HepG2 (cell line): ENCODE measurements around the gene MYOM1. TPM values are rescaled to one million over a fixed set of nuclear protein-coding genes. Genes with fewer than 3 reads are reported as not detected.
"Not testable (repeated sequence)": the region's sequence is repeated elsewhere in the genome, so short reads cannot be mapped to it uniquely, and the experiment has no call there.

Source experiments
- ATAC-seq: fragments of 200-7000 bp; cut with Tn5 transposase; 3 replicates; pipeline ENCODE4 v1.9.1; 2020; ENCODE audit warnings: mild to moderate bottlenecking, moderate library complexity
- BruUV-seq: library from RNA; stranded (reverse); fragments of 400-500 nt; replicated peaks from 2 replicates; lab custom pipeline; 2021; lab: Mats Ljungman, UMichigan
- CTCF ChIA-PET: fragments of 300-600 bp; formaldehyde crosslinking; extraction: SDS; loops from one replicate; lab custom pipeline; 2021; ENCODE audit warnings: low total read pairs, inconsistent platforms, low intra/inter-chr PET ratio; lab: Yijun Ruan, JAX
- POLR2A ChIA-PET: fragments of 350-600 bp; sonication (Branson Sonifier 250); formaldehyde crosslinking; loops from one replicate; lab custom pipeline; 2020; ENCODE audit warnings: antibody characterized with exemption, inconsistent platforms; lab: Yijun Ruan, JAX
- DNase-seq: peaks from one replicate; pipeline ENCODE4 v3.0.0-alpha.2; 2015; ENCODE audit warnings: low spot score
- FAIRE-seq: peaks from 3 replicates; lab custom pipeline; 2011; peaks lifted over from hg19 to GRCh38; lab: Jason Lieb, UNC
- H2AFZ ChIP-seq: one replicate; pipeline ENCODE4 v1.6.1; 2011; ENCODE audit warnings: low read length, inconsistent platforms
- H3K27ac ChIP-seq: fragments of 300-600 bp; 3 replicates; pipeline ENCODE4 v1.8.0; 2011; ENCODE audit warnings: mixed run types, mild to moderate bottlenecking, mixed read lengths, low read length, inconsistent platforms; ENCODE audit not compliant: insufficient read depth; ENCODE audit errors: extremely low read length
- H3K27me3 ChIP-seq, 2 experiments: fragments of 200-600 bp in 1 of 2; 2 replicates in 1 of 2; 3 replicates in 1 of 2; pipeline versions ENCODE4 v1.6.0 to v1.8.0; 2011; ENCODE audit warnings: low read length in 2 of 2, mild to moderate bottlenecking in 2 of 2, moderate library complexity in 2 of 2, inconsistent platforms in 1 of 2; ENCODE audit not compliant: insufficient read depth in 2 of 2, control insufficient read depth in 1 of 2
- H3K36me3 ChIP-seq, 2 experiments: fragments of 200-600 bp in 1 of 2; replicated peaks in 1 of 2; 2 replicates in 1 of 2; 3 replicates in 1 of 2; pipeline versions ENCODE4 v1.5.1 to v1.8.0; 2011; ENCODE audit warnings: low read length in 2 of 2, inconsistent platforms in 1 of 2; ENCODE audit not compliant: insufficient read depth in 2 of 2, control insufficient read depth in 1 of 2
- H3K4me1 ChIP-seq: 2 replicates; pipeline ENCODE4 v1.5.1; 2012; ENCODE audit warnings: low read length, inconsistent platforms; ENCODE audit not compliant: insufficient read depth
- H3K4me2 ChIP-seq: 2 replicates; pipeline ENCODE4 v1.6.0; 2011; ENCODE audit warnings: low read depth, low read length, inconsistent platforms
- H3K4me3 ChIP-seq, 3 experiments: fragments of 200-600 bp in 1 of 3; sonication (generic), shearing (Covaris generic) in 1 of 3; replicated peaks in 1 of 3; 2 replicates each; pipeline ENCODE4 v1.5.1; 2011 to 2016; ENCODE audit warnings: low read length in 3 of 3, inconsistent platforms in 2 of 3, low read depth in 2 of 3, mild to moderate bottlenecking in 2 of 3, control low read depth in 1 of 3, mixed read lengths in 1 of 3; ENCODE audit not compliant: insufficient read depth in 1 of 3
- H3K79me2 ChIP-seq: one replicate; pipeline ENCODE4 v1.6.1; 2011; ENCODE audit warnings: low read length, inconsistent platforms; ENCODE audit not compliant: insufficient read depth
- H3K9ac ChIP-seq: 2 replicates; pipeline ENCODE4 v1.6.0; 2011; ENCODE audit warnings: mild to moderate bottlenecking, low read depth, low read length, inconsistent platforms; ENCODE audit not compliant: insufficient read depth
- H3K9me3 ChIP-seq: 2 replicates; pipeline ENCODE4 v1.5.1; 2012; ENCODE audit warnings: mild to moderate bottlenecking, low read length
- H4K20me1 ChIP-seq: 2 replicates; pipeline ENCODE4 v1.6.0; 2011; ENCODE audit warnings: inconsistent platforms, mild to moderate bottlenecking, low read length, moderate library complexity; ENCODE audit not compliant: insufficient read depth
- ARNT ChIP-seq: fragments of 450-650 bp; IDR thresholded peaks from 2 replicates; pipeline ENCODE4 v1.6.1; 2017
- BRCA1 ChIP-seq: sonication (generic); formaldehyde crosslinking; IDR thresholded peaks from 2 replicates; pipeline ENCODE4 v1.4.0; 2020; ENCODE audit warnings: missing genetic modification reagents
- CSRNP1 ChIP-seq: sonication (generic); formaldehyde crosslinking; IDR thresholded peaks from 2 replicates; pipeline ENCODE4 v1.8.1; 2023; ENCODE audit warnings: mild to moderate bottlenecking, missing genetic modification reagents
- FOXC1 ChIP-seq: sonication (generic); formaldehyde crosslinking; IDR thresholded peaks from 2 replicates; pipeline ENCODE4 v1.8.0; 2022; ENCODE audit warnings: mild to moderate bottlenecking, missing genetic modification reagents, borderline replicate concordance
- HOXA3 ChIP-seq: sonication (generic); formaldehyde crosslinking; IDR thresholded peaks from 2 replicates; pipeline ENCODE4 v1.5.0; 2020; ENCODE audit warnings: missing genetic modification reagents
- ISL2 ChIP-seq: sonication (generic); formaldehyde crosslinking; IDR thresholded peaks from 2 replicates; pipeline ENCODE4 v1.5.0; 2020; ENCODE audit warnings: missing genetic modification reagents
- KAT2B ChIP-seq: fragments of 150-350 bp; IDR thresholded peaks from 2 replicates; pipeline ENCODE4 v1.6.1; 2014; ENCODE audit warnings: low read depth, low read length, borderline replicate concordance
- PAF1 ChIP-seq: IDR thresholded peaks from 2 replicates; pipeline ENCODE4 v1.6.1; 2016; ENCODE audit warnings: missing genetic modification reagents, missing compliant biosample characterization
- RXRA ChIP-seq: sonication (generic); formaldehyde crosslinking; IDR thresholded peaks from 2 replicates; pipeline ENCODE4 v1.5.1; 2020; ENCODE audit warnings: missing genetic modification reagents
- SOX13 ChIP-seq, 3 experiments: fragments of 450-650 bp in 1 of 3; sonication (generic) in 1 of 3; formaldehyde crosslinking in 1 of 3; IDR thresholded peaks in 2 of 3; conservative IDR thresholded peaks in 1 of 3; 2 replicates each; pipeline versions ENCODE4 v1.5.0 to v1.6.1; 2016 to 2020; ENCODE audit warnings: antibody characterized with exemption in 1 of 3, mild to moderate bottlenecking in 1 of 3, missing compliant biosample characterization in 1 of 3, missing genetic modification reagents in 1 of 3, moderate library complexity in 1 of 3
- THAP11 ChIP-seq: IDR thresholded peaks from 2 replicates; pipeline ENCODE4 v1.6.1; 2016; ENCODE audit warnings: missing biosample characterization, missing genetic modification reagents
- ZFP90 ChIP-seq: sonication (generic); formaldehyde crosslinking; IDR thresholded peaks from 2 replicates; pipeline ENCODE4 v1.8.0; 2022; ENCODE audit warnings: missing genetic modification reagents, mild to moderate bottlenecking, inconsistent platforms, borderline replicate concordance
- ZMYM3 ChIP-seq: sonication (generic); formaldehyde crosslinking; IDR thresholded peaks from 2 replicates; pipeline ENCODE4 v1.5.1; 2020; ENCODE audit warnings: mild to moderate bottlenecking, missing genetic modification reagents
- ZNF34 ChIP-seq: sonication (generic); formaldehyde crosslinking; IDR thresholded peaks from 2 replicates; pipeline ENCODE4 v1.4.0; 2020; ENCODE audit warnings: mild to moderate bottlenecking, missing genetic modification reagents, borderline replicate concordance
- ZNF629 ChIP-seq: sonication (generic); formaldehyde crosslinking; conservative IDR thresholded peaks from 2 replicates; pipeline ENCODE4 v1.5.0; 2020; ENCODE audit warnings: missing genetic modification reagents
- WGBS: methylation state at CpG from one replicate; pipeline ENCODE4 v1.1.6; 2017; ENCODE audit warnings: low lambda C conversion rate; 5-methylcytosine and 5-hydroxymethylcytosine counted together
- in situ Hi-C: cut with HindIII; loops from 2 replicates; pipeline ENCODE4 v1.10.0; 2017; ENCODE audit warnings: low pct_unique_long_range_greater_than_20kb; ENCODE audit not compliant: extremely low pct_ligation_motif_present
- intact Hi-C: fragments of 100-400 bp; cut with micrococcal nuclease; formaldehyde crosslinking; loops from one replicate; pipeline ENCODE4 v1.10.0; 2022; ENCODE audit not compliant: unreplicated experiment
- polyA plus RNA-seq, 8 experiments: library from polyadenylated mRNA; depleted of rRNA in 3 of 8; stranded (reverse) in 7 of 8; unstranded in 1 of 8; fragments of >200 nt; fragmentation: Illumina TruSeq in 4 of 8; extraction: Trizol in 4 of 8; gene quantifications; 2 replicates each; pipeline versions ENCODE4 v1.2.1 to v1.2.3, GENCODE V29; 2011 to 2016; ENCODE audit warnings: low read depth in 4 of 8, missing spikeins in 1 of 8, mixed read lengths in 1 of 8; ENCODE audit not compliant: insufficient read depth in 1 of 8
- total RNA-seq, 5 experiments: library from RNA; depleted of rRNA; stranded (reverse); fragments of >200 nt; fragmentation: Illumina TruSeq; extraction: Trizol; gene quantifications; 2 replicates each; pipeline ENCODE4 v1.2.3, GENCODE V29; 2016; ENCODE audit warnings: low read depth in 1 of 5

Gene MYOM1
- total and polyA plus RNA-seq, 2 of the 13 experiments (the other 11 are each of a cell fraction or from before 2014, with no cell fraction given), result 0.46 to 0.98 TPM

DNA sequence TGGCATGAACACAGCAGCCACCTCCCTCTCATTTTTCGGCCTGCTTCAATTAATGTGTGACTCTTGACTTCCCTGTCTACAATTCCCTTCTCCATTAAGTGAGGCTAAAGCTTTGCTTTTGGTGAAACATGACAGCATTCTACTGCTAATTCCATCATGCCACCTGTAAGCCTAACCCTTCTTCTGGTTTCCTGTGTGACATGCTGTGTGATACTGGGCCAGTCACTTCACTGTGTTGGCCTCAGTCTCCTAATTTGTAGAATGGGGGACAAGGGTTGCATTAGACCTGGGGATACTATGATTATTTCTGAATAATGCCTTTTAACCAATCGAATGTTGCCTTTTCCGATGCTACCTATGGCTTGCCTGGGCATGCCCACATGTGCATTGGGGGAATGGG, 146.4 kb downstream of the MYOM1 start:
- H3K79me2 ChIP-seq, H3K27me3 ChIP-seq, H4K20me1 ChIP-seq, DNase-seq, H3K4me3 ChIP-seq, CTCF ChIA-PET, FAIRE-seq, ATAC-seq, H3K9ac ChIP-seq, H3K9me3 ChIP-seq, intact Hi-C loops: not testable (repeated sequence)
- Histone ChIP-seq H3K4me2 (0 out of 2 replicates have a peak overlapping the region, but pooled peaks have one; percentile 32), H3K4me1 (peaks cover 45% of the 10 kb centered on the region), H3K27ac (peak overlapping the region; percentile 33)
- 94% methylated on average over 3 of the region's 3 CpGs for WGBS
- POLR2A ChIA-PET, result interaction anchor here (1.3 to 1.7 kb wide), 4 partner anchors 10 to 56 kb away, joined by 4 to 7 read pairs (median 4); no protein-coding TSS in a partner anchor
- in situ Hi-C loops, result loop anchor here (25.0 kb wide), 1 partner anchor 389 kb away; the partner anchor contains the start of gene TGIF1
- peak; percentile 47; the same call in 1 of the 2 replicates for TF ChIP-seq ZNF629 (CRISPR knock-in tag)
- 0 out of 2 replicates have a peak, but pooled peaks have one; percentile 26 for TF ChIP-seq ZMYM3 (CRISPR knock-in tag)
- TF ChIP-seq, all 625 proteins: peak for 2; not testable (repeated sequence) for 623
- BruUV-seq, H2AFZ ChIP-seq, H3K36me3 ChIP-seq: not testable (repeated sequence)

DNA sequence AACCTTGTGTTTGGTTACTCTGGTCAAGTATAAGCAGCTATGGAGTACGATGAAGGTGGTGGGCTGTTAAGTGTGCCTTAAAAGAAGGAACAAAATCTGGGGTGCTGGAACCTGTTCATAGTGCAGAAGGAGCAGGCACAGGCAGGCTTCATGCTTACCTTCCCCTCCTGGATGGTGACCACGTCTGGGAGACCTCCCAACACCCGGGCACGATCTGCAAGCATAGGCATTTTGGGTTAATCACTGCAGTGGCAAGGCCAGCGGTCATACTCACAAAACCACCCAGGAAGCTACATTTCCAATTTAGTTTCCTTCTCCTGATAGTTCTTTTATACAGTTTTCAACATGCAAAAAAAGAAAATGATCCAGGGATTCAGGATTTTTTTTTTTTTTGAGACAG, 148.1 kb downstream of the MYOM1 start:
- WGBS, result 97% methylated on average over 5 of the region's 5 CpGs
- no TSS peak for BruUV-seq
- Histone ChIP-seq H4K20me1 (no peaks in the 10 kb centered on the region), H3K9ac (no peak overlapping the region), H3K36me3 (no peaks in the 10 kb centered on the region), H3K4me1 (peaks cover 45% of the 10 kb centered on the region), H3K4me3 (no peak overlapping the region), H3K79me2 (no peaks in the 10 kb centered on the region), H3K4me2 (no peak overlapping the region), H2AFZ (no peak overlapping the region), H3K27me3 (no peaks in the 10 kb centered on the region), H3K9me3 (no peaks in the 10 kb centered on the region), H3K27ac (no peak overlapping the region)
- in situ Hi-C loops, result loop anchor here (25.0 kb wide), 1 partner anchor 391 kb away; the partner anchor contains the start of gene TGIF1
- ATAC-seq, result no peak
- ChIA-PET POLR2A (no interaction called here), CTCF (no interaction called here)
- FAIRE-seq, result no peak
- DNase-seq, result no peak
- intact Hi-C loops, result no loop called here
- TF ChIP-seq KAT2B, result no peak
- TF ChIP-seq RXRA, result no peak
- TF ChIP-seq HOXA3, result no peak
- no peak for TF ChIP-seq ZFP90
- no peak for TF ChIP-seq ARNT
- no peak for TF ChIP-seq SOX13 (IDR thresholded peaks at IDR 0.05)
- no peak for TF ChIP-seq SOX13 (CRISPR knock-in tag; conservative IDR thresholded peaks at IDR 0.05 in 1 of 2, IDR thresholded peaks at IDR 0.05 in 1 of 2)
- TF ChIP-seq FOXC1 (CRISPR knock-in tag), result no peak
- no peak for TF ChIP-seq ZNF34
- no peak for TF ChIP-seq CSRNP1
- TF ChIP-seq THAP11, result no peak
- TF ChIP-seq ISL2, result no peak
- no peak for TF ChIP-seq BRCA1 (CRISPR knock-in tag)
- no peak for TF ChIP-seq PAF1 (CRISPR knock-in tag)
